GM23338 (cell line): ENCODE measurements around the gene MMAB.

ENCODE experiments used
- CTCF ChIP-seq, 2 experiments: fragments of 200-600 bp in 1 of 2; sonication (generic) in 1 of 2; conservative IDR thresholded peaks; 2 replicates each; pipeline versions ENCODE4 v1.5.1 to v1.6.1; 2016 to 2017; ENCODE audit warnings: antibody characterized with exemption in 2 of 2, low read depth in 2 of 2, mild to moderate bottlenecking in 2 of 2, moderate library complexity in 1 of 2
- EZH2 ChIP-seq: fragments of 200-600 bp; sonication (generic); IDR thresholded peaks from one replicate; pipeline ENCODE4 v1.8.0; 2017; ENCODE audit warnings: antibody characterized with exemption, mild to moderate bottlenecking, low read depth; ENCODE audit not compliant: unreplicated experiment

- TF ChIP-seq CTCF (conservative IDR thresholded peaks at IDR 0.05; ENCODE audit: low read depth in 2 of 2), result no peak
- TF ChIP-seq EZH2, result no peak
These were observed 21.4 kb upstream of the MMAB start for GRCh38 chr12:109594556-109595317.
